SK-N-SH (cell line): ENCODE measurements around the gene ARID4B. TPM values are rescaled to one million over a fixed set of nuclear protein-coding genes. Genes with fewer than 3 reads are reported as not detected.

Experiments used
- CTCF ChIA-PET: fragments of 300-600, 350-600 bp; formaldehyde crosslinking; extraction: SDS; loops from one replicate; lab custom pipeline; 2021; lab: Yijun Ruan, JAX
- POLR2A ChIA-PET: fragments of 350-600 bp; sonication (Branson Sonifier 250); formaldehyde crosslinking; extraction: SDS; loops from one replicate; lab custom pipeline; 2020; ENCODE audit warnings: antibody characterized with exemption, inconsistent platforms; lab: Yijun Ruan, JAX
- DNase-seq: peaks from one replicate; pipeline ENCODE4 v3.0.0; 2012
- H2AFZ ChIP-seq: fragments of 200-600 bp; sonication (generic); 2 replicates; pipeline ENCODE4 v1.8.1; 2016; ENCODE audit warnings: antibody characterized with exemption, mild to moderate bottlenecking, low read depth
- H3F3A ChIP-seq: fragments of 200-600 bp; sonication (generic); replicated peaks from 2 replicates; pipeline ENCODE3; 2016; ENCODE audit warnings: antibody characterized with exemption, mild to moderate bottlenecking; ENCODE audit not compliant: insufficient read depth
- H3K27ac ChIP-seq, 2 experiments: fragments of 200-500 bp in 1 of 2; fragments of 200-600 bp in 1 of 2; sonication (Bioruptor generic) in 1 of 2; sonication (generic), shearing (Covaris generic) in 1 of 2; 2 replicates each; pipeline versions ENCODE4 v1.5.1 to v1.6.1; 2014 to 2016; ENCODE audit warnings: low read depth in 2 of 2, inconsistent platforms in 1 of 2, low read length in 1 of 2, mild to moderate bottlenecking in 1 of 2, mixed read lengths in 1 of 2
- H3K27me3 ChIP-seq: fragments of 200-600 bp; sonication (generic), shearing (Covaris generic); 2 replicates; pipeline ENCODE4 v1.6.1; 2016; ENCODE audit warnings: mixed run types; ENCODE audit not compliant: insufficient read depth
- H3K36me3 ChIP-seq, 2 experiments: fragments of 200-500 bp in 1 of 2; fragments of 200-600 bp in 1 of 2; sonication (Bioruptor generic) in 1 of 2; sonication (generic) in 1 of 2; replicated peaks in 1 of 2; 2 replicates each; pipeline versions ENCODE3 to v1.5.1; 2014 to 2016; ENCODE audit warnings: low read length in 1 of 2, mild to moderate bottlenecking in 1 of 2; ENCODE audit not compliant: insufficient read depth in 2 of 2, control insufficient read depth in 1 of 2
- H3K4me1 ChIP-seq, 2 experiments: fragments of 200-500 bp in 1 of 2; fragments of 200-600 bp in 1 of 2; sonication (Bioruptor generic) in 1 of 2; sonication (generic), shearing (Covaris generic) in 1 of 2; 2 replicates each; pipeline versions ENCODE4 v1.5.1 to v1.6.1; 2014 to 2016; ENCODE audit warnings: low read depth in 1 of 2, low read length in 1 of 2, mixed run types in 1 of 2; ENCODE audit not compliant: insufficient read depth in 2 of 2, control insufficient read depth in 1 of 2
- H3K4me2 ChIP-seq: fragments of 200-600 bp; sonication (generic), shearing (Covaris generic); 2 replicates; pipeline ENCODE4 v1.6.1; 2017; ENCODE audit warnings: mixed run types
- H3K4me3 ChIP-seq, 2 experiments: fragments of 200-500 bp in 1 of 2; fragments of 200-600 bp in 1 of 2; sonication (Bioruptor generic) in 1 of 2; sonication (generic), shearing (Covaris generic) in 1 of 2; 2 replicates each; pipeline versions ENCODE4 v1.5.1 to v1.8.1; 2014 to 2016; ENCODE audit warnings: low read depth in 2 of 2, inconsistent platforms in 1 of 2, low read length in 1 of 2, mild to moderate bottlenecking in 1 of 2, mixed read lengths in 1 of 2, moderate library complexity in 1 of 2
- H3K79me2 ChIP-seq: fragments of 200-600 bp; sonication (generic); 2 replicates; pipeline ENCODE4 v1.8.1; 2017; ENCODE audit warnings: mild to moderate bottlenecking; ENCODE audit not compliant: insufficient read depth
- H3K9ac ChIP-seq: fragments of 200-600 bp; sonication (generic); 2 replicates; pipeline ENCODE4 v1.6.1; 2017; ENCODE audit warnings: mixed run types
- H3K9me2 ChIP-seq: fragments of 200-600 bp; sonication (generic); 2 replicates; pipeline ENCODE4 v1.6.1; 2017; ENCODE audit warnings: mixed run types
- H3K9me3 ChIP-seq: fragments of 200-600 bp; sonication (generic); 2 replicates; pipeline ENCODE4 v1.6.1; 2017; ENCODE audit warnings: mixed run types, mild to moderate bottlenecking, moderate library complexity
- H4K20me1 ChIP-seq: fragments of 200-600 bp; sonication (generic); 2 replicates; pipeline ENCODE4 v1.6.1; 2017; ENCODE audit warnings: mild to moderate bottlenecking, mixed run types; ENCODE audit not compliant: insufficient read depth
- ELF1 ChIP-seq: IDR thresholded peaks from 2 replicates; pipeline ENCODE4 v1.4.0; 2012
- EP300 ChIP-seq, 2 experiments: IDR thresholded peaks; 2 replicates each; pipeline versions ENCODE4 v1.4.0 to v1.6.1; 2012; ENCODE audit warnings: borderline replicate concordance in 1 of 2, low read depth in 1 of 2, low read length in 1 of 2
- FOSL2 ChIP-seq: IDR thresholded peaks from 2 replicates; pipeline ENCODE4 v1.4.0; 2012; ENCODE audit warnings: low read depth, mild to moderate bottlenecking, moderate library complexity, borderline replicate concordance
- FOXM1 ChIP-seq: IDR thresholded peaks from 2 replicates; pipeline ENCODE4 v1.4.0; 2012; ENCODE audit warnings: low read depth, mild to moderate bottlenecking
- JUND ChIP-seq: IDR thresholded peaks from 2 replicates; pipeline ENCODE4 v1.4.0; 2012
- NRF1 ChIP-seq: IDR thresholded peaks from 2 replicates; pipeline ENCODE4 v1.6.1; 2012; ENCODE audit warnings: low read depth, mild to moderate bottlenecking, low read length
- POLR2AphosphoS5 ChIP-seq: IDR thresholded peaks from 2 replicates; pipeline ENCODE4 v1.6.1; 2012; ENCODE audit warnings: low read depth, low read length
- RAD21 ChIP-seq: IDR thresholded peaks from 2 replicates; pipeline ENCODE4 v1.6.1; 2012; ENCODE audit warnings: mild to moderate bottlenecking, low read length
- RXRA ChIP-seq: IDR thresholded peaks from 2 replicates; pipeline ENCODE4 v1.4.0; 2012; ENCODE audit warnings: low read depth, mild to moderate bottlenecking, borderline replicate concordance
- SIN3A ChIP-seq: IDR thresholded peaks from 2 replicates; pipeline ENCODE4 v1.6.1; 2012; ENCODE audit warnings: low read depth, mild to moderate bottlenecking, low read length, moderate library complexity, borderline replicate concordance
- SMC3 ChIP-seq: IDR thresholded peaks from 2 replicates; pipeline ENCODE4 v1.6.1; 2012; ENCODE audit warnings: low read depth, low read length, improper control_type of control experiment
- YY1 ChIP-seq: IDR thresholded peaks from 2 replicates; pipeline ENCODE4 v1.4.0; 2012; ENCODE audit warnings: low read depth, mild to moderate bottlenecking
- WGBS: methylation state at CpG from one replicate; pipeline ENCODE4 v1.1.6; 2017; ENCODE audit warnings: low lambda C conversion rate; 5-methylcytosine and 5-hydroxymethylcytosine counted together
- polyA plus RNA-seq, 3 experiments: library from polyadenylated mRNA; depleted of rRNA; stranded (reverse); fragments of >200 nt; gene quantifications; 2 replicates each; pipeline ENCODE4 v1.2.3, GENCODE V29; 2012
- TF ChIP-seq, protein P1 (sequence below): fragments of 200-600 bp; sonication (generic); IDR thresholded peaks from 2 replicates; pipeline ENCODE4 v1.6.1; 2017; ENCODE audit warnings: antibody characterized with exemption, mild to moderate bottlenecking, moderate library complexity
- TF ChIP-seq, protein P2 (sequence below): IDR thresholded peaks from 2 replicates; pipeline ENCODE4 v1.4.0; 2012; ENCODE audit warnings: low read depth, borderline replicate concordance
- TF ChIP-seq, protein P3 (sequence below): IDR thresholded peaks from 2 replicates; pipeline ENCODE4 v1.4.0; 2012; ENCODE audit warnings: low read depth
- TF ChIP-seq, protein P4 (sequence below): fragments of 150-350 bp; IDR thresholded peaks from 2 replicates; pipeline ENCODE4 v1.6.1; 2017; ENCODE audit warnings: antibody characterized with exemption, low read length, low read depth, borderline replicate concordance
- TF ChIP-seq, protein P5 (sequence below): IDR thresholded peaks from 2 replicates; pipeline ENCODE4 v1.6.1; 2012; ENCODE audit warnings: mild to moderate bottlenecking, low read depth, low read length, moderate library complexity
- TF ChIP-seq, protein P6 (sequence below): IDR thresholded peaks from 2 replicates; pipeline ENCODE4; 2012

The ARID4B gene
- polyA plus RNA-seq, 1 of the 3 experiments (the other 2 are of a cell fraction): 4.4 TPM

DNA sequence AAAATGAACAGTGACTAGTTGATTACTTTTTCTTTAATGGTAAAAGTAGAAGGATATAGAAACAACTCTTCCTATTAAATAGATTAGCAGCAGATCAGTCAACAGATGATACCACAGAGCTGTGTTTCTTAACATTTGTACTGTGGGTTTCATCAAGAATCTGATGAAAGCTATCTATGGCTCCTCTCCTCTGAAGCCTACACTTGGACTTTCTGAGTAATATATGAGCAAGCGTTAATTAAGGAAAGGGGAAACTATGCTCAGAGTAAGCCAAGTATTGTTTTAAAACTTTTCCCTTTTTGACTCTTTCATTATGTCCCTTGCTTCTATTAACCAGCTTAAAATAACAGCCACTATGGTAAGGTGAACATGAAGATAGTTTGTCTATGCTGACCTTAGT lies 10.8 kb downstream of the ARID4B start:
- DNase-seq: no peak
- H4K20me1 ChIP-seq: peaks cover 96% of the 10 kb centered on the region

More for the DNA sequence above, 10.8 kb downstream of the ARID4B start:
- CTCF ChIA-PET: no interaction called here
- H3K4me1 ChIP-seq: no peaks in the 10 kb centered on the region; a peak in 2 of 4 replicates
- POLR2A ChIA-PET: no interaction called here
- no peaks in the 10 kb centered on the region for H3K9me2 ChIP-seq
- H3K27ac ChIP-seq: peak overlapping the region in 1 of 2 experiments; percentile 31; a peak in 1 of 4 replicates
- H3F3A ChIP-seq: peaks cover 14% of the 10 kb centered on the region
- H3K36me3 ChIP-seq: peaks cover 0 to 2% of the 10 kb centered on the region in 2 experiments
- H3K27me3 ChIP-seq: no peaks in the 10 kb centered on the region
- no peaks in the 10 kb centered on the region for H3K9me3 ChIP-seq
- peaks cover 100% of the 10 kb centered on the region for H3K79me2 ChIP-seq
- no peak overlapping the region for H3K9ac ChIP-seq
- whole genome bisulfite sequencing: 80% methylated on average over 1 of the region's 1 CpG
- no peak overlapping the region for H2AFZ ChIP-seq
- H3K4me3 ChIP-seq: no peak overlapping the region
- H3K4me2 ChIP-seq: no peak overlapping the region
- TF ChIP-seq FOSL2 (no peak), POLR2AphosphoS5 (no peak), FOXM1 (no peak), YY1 (no peak), JUND (no peak), EP300 (IDR thresholded peaks at IDR 0.05; ENCODE audit: borderline replicate concordance in 1 of 2, low read depth in 1 of 2, low read length in 1 of 2) (no peak), ELF1 (no peak), NRF1 (no peak), SIN3A (no peak), RAD21 (no peak), SMC3 (no peak), RXRA (no peak)
- TF ChIP-seq, protein P1, sequence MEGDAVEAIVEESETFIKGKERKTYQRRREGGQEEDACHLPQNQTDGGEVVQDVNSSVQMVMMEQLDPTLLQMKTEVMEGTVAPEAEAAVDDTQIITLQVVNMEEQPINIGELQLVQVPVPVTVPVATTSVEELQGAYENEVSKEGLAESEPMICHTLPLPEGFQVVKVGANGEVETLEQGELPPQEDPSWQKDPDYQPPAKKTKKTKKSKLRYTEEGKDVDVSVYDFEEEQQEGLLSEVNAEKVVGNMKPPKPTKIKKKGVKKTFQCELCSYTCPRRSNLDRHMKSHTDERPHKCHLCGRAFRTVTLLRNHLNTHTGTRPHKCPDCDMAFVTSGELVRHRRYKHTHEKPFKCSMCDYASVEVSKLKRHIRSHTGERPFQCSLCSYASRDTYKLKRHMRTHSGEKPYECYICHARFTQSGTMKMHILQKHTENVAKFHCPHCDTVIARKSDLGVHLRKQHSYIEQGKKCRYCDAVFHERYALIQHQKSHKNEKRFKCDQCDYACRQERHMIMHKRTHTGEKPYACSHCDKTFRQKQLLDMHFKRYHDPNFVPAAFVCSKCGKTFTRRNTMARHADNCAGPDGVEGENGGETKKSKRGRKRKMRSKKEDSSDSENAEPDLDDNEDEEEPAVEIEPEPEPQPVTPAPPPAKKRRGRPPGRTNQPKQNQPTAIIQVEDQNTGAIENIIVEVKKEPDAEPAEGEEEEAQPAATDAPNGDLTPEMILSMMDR: no peak
- TF ChIP-seq, protein P2, sequence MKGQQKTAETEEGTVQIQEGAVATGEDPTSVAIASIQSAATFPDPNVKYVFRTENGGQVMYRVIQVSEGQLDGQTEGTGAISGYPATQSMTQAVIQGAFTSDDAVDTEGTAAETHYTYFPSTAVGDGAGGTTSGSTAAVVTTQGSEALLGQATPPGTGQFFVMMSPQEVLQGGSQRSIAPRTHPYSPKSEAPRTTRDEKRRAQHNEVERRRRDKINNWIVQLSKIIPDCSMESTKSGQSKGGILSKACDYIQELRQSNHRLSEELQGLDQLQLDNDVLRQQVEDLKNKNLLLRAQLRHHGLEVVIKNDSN: no peak
- TF ChIP-seq, protein P3, sequence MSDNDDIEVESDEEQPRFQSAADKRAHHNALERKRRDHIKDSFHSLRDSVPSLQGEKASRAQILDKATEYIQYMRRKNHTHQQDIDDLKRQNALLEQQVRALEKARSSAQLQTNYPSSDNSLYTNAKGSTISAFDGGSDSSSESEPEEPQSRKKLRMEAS: no peak
- TF ChIP-seq, protein P4, sequence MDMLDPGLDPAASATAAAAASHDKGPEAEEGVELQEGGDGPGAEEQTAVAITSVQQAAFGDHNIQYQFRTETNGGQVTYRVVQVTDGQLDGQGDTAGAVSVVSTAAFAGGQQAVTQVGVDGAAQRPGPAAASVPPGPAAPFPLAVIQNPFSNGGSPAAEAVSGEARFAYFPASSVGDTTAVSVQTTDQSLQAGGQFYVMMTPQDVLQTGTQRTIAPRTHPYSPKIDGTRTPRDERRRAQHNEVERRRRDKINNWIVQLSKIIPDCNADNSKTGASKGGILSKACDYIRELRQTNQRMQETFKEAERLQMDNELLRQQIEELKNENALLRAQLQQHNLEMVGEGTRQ: no peak
- TF ChIP-seq, protein P5, sequence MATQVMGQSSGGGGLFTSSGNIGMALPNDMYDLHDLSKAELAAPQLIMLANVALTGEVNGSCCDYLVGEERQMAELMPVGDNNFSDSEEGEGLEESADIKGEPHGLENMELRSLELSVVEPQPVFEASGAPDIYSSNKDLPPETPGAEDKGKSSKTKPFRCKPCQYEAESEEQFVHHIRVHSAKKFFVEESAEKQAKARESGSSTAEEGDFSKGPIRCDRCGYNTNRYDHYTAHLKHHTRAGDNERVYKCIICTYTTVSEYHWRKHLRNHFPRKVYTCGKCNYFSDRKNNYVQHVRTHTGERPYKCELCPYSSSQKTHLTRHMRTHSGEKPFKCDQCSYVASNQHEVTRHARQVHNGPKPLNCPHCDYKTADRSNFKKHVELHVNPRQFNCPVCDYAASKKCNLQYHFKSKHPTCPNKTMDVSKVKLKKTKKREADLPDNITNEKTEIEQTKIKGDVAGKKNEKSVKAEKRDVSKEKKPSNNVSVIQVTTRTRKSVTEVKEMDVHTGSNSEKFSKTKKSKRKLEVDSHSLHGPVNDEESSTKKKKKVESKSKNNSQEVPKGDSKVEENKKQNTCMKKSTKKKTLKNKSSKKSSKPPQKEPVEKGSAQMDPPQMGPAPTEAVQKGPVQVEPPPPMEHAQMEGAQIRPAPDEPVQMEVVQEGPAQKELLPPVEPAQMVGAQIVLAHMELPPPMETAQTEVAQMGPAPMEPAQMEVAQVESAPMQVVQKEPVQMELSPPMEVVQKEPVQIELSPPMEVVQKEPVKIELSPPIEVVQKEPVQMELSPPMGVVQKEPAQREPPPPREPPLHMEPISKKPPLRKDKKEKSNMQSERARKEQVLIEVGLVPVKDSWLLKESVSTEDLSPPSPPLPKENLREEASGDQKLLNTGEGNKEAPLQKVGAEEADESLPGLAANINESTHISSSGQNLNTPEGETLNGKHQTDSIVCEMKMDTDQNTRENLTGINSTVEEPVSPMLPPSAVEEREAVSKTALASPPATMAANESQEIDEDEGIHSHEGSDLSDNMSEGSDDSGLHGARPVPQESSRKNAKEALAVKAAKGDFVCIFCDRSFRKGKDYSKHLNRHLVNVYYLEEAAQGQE: no peak
- TF ChIP-seq, protein P6, sequence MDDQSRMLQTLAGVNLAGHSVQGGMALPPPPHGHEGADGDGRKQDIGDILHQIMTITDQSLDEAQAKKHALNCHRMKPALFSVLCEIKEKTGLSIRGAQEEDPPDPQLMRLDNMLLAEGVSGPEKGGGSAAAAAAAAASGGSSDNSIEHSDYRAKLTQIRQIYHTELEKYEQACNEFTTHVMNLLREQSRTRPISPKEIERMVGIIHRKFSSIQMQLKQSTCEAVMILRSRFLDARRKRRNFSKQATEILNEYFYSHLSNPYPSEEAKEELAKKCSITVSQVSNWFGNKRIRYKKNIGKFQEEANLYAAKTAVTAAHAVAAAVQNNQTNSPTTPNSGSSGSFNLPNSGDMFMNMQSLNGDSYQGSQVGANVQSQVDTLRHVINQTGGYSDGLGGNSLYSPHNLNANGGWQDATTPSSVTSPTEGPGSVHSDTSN: no peak
